Adipocyte (in vitro differentiated cells): ENCODE measurements around the gene ATP5MG.

ENCODE experiments used
- DNase-seq: peaks from one replicate; pipeline ENCODE4 v3.0.0-alpha.2; 2015; ENCODE audit warnings: low read depth
- H3K27me3 ChIP-seq: replicated peaks from 2 replicates; pipeline ENCODE4 v1.7.0; 2013; ENCODE audit warnings: mild to moderate bottlenecking, low read length, moderate library complexity; ENCODE audit not compliant: control insufficient read depth, insufficient read depth
- H3K36me3 ChIP-seq: 2 replicates; pipeline ENCODE4 v1.7.0; 2013; ENCODE audit warnings: low read length, mild to moderate bottlenecking, moderate library complexity; ENCODE audit not compliant: control insufficient read depth, insufficient read depth, severe bottlenecking
- H3K4me1 ChIP-seq: 2 replicates; pipeline ENCODE4 v1.7.0; 2013; ENCODE audit warnings: mild to moderate bottlenecking, low read length, moderate library complexity; ENCODE audit not compliant: control insufficient read depth, insufficient read depth
- H3K4me3 ChIP-seq: 2 replicates; pipeline ENCODE4 v1.7.0; 2013; ENCODE audit warnings: mild to moderate bottlenecking, low read length, moderate library complexity
- H3K9ac ChIP-seq: 2 replicates; pipeline ENCODE4 v1.7.0; 2013; ENCODE audit warnings: mild to moderate bottlenecking, low read length, moderate library complexity
- H3K9me3 ChIP-seq: 2 replicates; pipeline ENCODE4 v1.7.0; 2013; ENCODE audit warnings: mild to moderate bottlenecking, low read length, moderate library complexity; ENCODE audit not compliant: control insufficient read depth

Gene ATP5MG

GRCh38 chr11:118401151-118401879, at the start of gene ATP5MG:
TSS of gene ATP5MG (plus strand) at chr11:118401606. CDS start at chr11:118401666, 60 bp downstream.
- no peaks in the 10 kb centered on the region for H3K27me3 ChIP-seq
- H3K9me3 ChIP-seq, result no peaks in the 10 kb centered on the region
- H3K9ac ChIP-seq, result peak within 1 kb of the TSS; percentile 98
- peak within 1 kb of the TSS; percentile 100 for H3K4me3 ChIP-seq
- H3K36me3 ChIP-seq, result peaks cover 33% of the 10 kb centered on the region
- peaks cover 32% of the 10 kb centered on the region for H3K4me1 ChIP-seq
- DNase-seq, result peak; percentile 97

- Histone ChIP-seq H3K4me1 (no peaks in the 10 kb centered on the region), H3K27me3 (peaks cover 28% of the 10 kb centered on the region), H3K36me3 (no peaks in the 10 kb centered on the region), H3K9me3 (no peaks in the 10 kb centered on the region), H3K4me3 (no peak overlapping the region), H3K9ac (no peak overlapping the region)
- peak; percentile 82 for DNase-seq
Observed at GRCh38 chr11:118353084-118353710, 48.2 kb upstream of the ATP5MG start.

GRCh38 chr11:118358071-118358470, 43.3 kb upstream of the ATP5MG start:
- Histone ChIP-seq H3K9me3 (no peaks in the 10 kb centered on the region), H3K4me3 (no peak overlapping the region), H3K4me1 (peaks cover 9% of the 10 kb centered on the region), H3K36me3 (no peaks in the 10 kb centered on the region), H3K9ac (no peak overlapping the region), H3K27me3 (no peaks in the 10 kb centered on the region)
- peak; percentile 53 for DNase-seq

GRCh38 chr11:118359295-118359958, 42.0 kb upstream of the ATP5MG start, which contains the start of gene UBE4A:
TSS of gene UBE4A (plus strand) at chr11:118359600. CDS start at chr11:118365081, 5,481 bp downstream.
- H3K9me3 ChIP-seq, result no peaks in the 10 kb centered on the region
- H3K4me3 ChIP-seq, result peak within 1 kb of the TSS; percentile 98
- peak; percentile 98 for DNase-seq
- H3K4me1 ChIP-seq, result peaks cover 9% of the 10 kb centered on the region
- H3K27me3 ChIP-seq, result no peaks in the 10 kb centered on the region
- peak within 1 kb of the TSS; percentile 94 for H3K9ac ChIP-seq
- H3K36me3 ChIP-seq, result no peaks in the 10 kb centered on the region

GRCh38 chr11:118364956-118365615, 36.3 kb upstream of the ATP5MG start:
- Histone ChIP-seq H3K9me3 (no peaks in the 10 kb centered on the region), H3K4me1 (peaks cover 8% of the 10 kb centered on the region), H3K4me3 (no peak overlapping the region), H3K36me3 (peaks cover 47% of the 10 kb centered on the region), H3K9ac (no peak overlapping the region), H3K27me3 (no peaks in the 10 kb centered on the region)
- DNase-seq, result no peak

GRCh38 chr11:118366287-118366686, 35.1 kb upstream of the ATP5MG start:
- DNase-seq, result no peak
- Histone ChIP-seq H3K9me3 (no peaks in the 10 kb centered on the region), H3K9ac (no peak overlapping the region), H3K36me3 (peaks cover 59% of the 10 kb centered on the region), H3K27me3 (no peaks in the 10 kb centered on the region), H3K4me3 (no peak overlapping the region), H3K4me1 (no peaks in the 10 kb centered on the region)

GRCh38 chr11:118370774-118371173, 30.6 kb upstream of the ATP5MG start:
- DNase-seq, result no peak
- Histone ChIP-seq H3K9ac (no peak overlapping the region), H3K36me3 (peaks cover 77% of the 10 kb centered on the region), H3K4me1 (peaks cover 14% of the 10 kb centered on the region), H3K4me3 (no peak overlapping the region), H3K27me3 (no peaks in the 10 kb centered on the region), H3K9me3 (no peaks in the 10 kb centered on the region)

- Histone ChIP-seq H3K27me3 (no peaks in the 10 kb centered on the region), H3K36me3 (peaks cover 75% of the 10 kb centered on the region), H3K9ac (no peak overlapping the region), H3K4me1 (peaks cover 14% of the 10 kb centered on the region), H3K9me3 (no peaks in the 10 kb centered on the region), H3K4me3 (no peak overlapping the region)
- no peak for DNase-seq
Observed at GRCh38 chr11:118373263-118373662, 28.1 kb upstream of the ATP5MG start.

GRCh38 chr11:118373871-118374270, 27.5 kb upstream of the ATP5MG start:
- H3K9ac ChIP-seq, result no peak overlapping the region
- peaks cover 75% of the 10 kb centered on the region for H3K36me3 ChIP-seq
- no peaks in the 10 kb centered on the region for H3K27me3 ChIP-seq
- no peak overlapping the region for H3K4me3 ChIP-seq
- no peaks in the 10 kb centered on the region for H3K9me3 ChIP-seq
- peaks cover 14% of the 10 kb centered on the region for H3K4me1 ChIP-seq
- no peak for DNase-seq

- H3K9me3 ChIP-seq, result no peaks in the 10 kb centered on the region
- H3K9ac ChIP-seq, result no peak overlapping the region
- H3K36me3 ChIP-seq, result peaks cover 75% of the 10 kb centered on the region
- no peaks in the 10 kb centered on the region for H3K27me3 ChIP-seq
- peaks cover 14% of the 10 kb centered on the region for H3K4me1 ChIP-seq
- H3K4me3 ChIP-seq, result no peak overlapping the region
- no peak for DNase-seq
Observed at GRCh38 chr11:118374729-118375128, 26.7 kb upstream of the ATP5MG start.

- no peaks in the 10 kb centered on the region for H3K27me3 ChIP-seq
- no peak overlapping the region for H3K9ac ChIP-seq
- no peak overlapping the region for H3K4me3 ChIP-seq
- no peak for DNase-seq
- peaks cover 14% of the 10 kb centered on the region for H3K4me1 ChIP-seq
- H3K9me3 ChIP-seq, result no peaks in the 10 kb centered on the region
- H3K36me3 ChIP-seq, result peaks cover 76% of the 10 kb centered on the region
Observed at GRCh38 chr11:118375978-118376377, 25.4 kb upstream of the ATP5MG start.
